Ectodermal cell (in vitro differentiated cells): ENCODE measurements around the gene ADSS2.

Experiments used
- H3K27ac ChIP-seq: 2 replicates; pipeline ENCODE4 v1.7.0; 2013; ENCODE audit warnings: mild to moderate bottlenecking, low read depth, low read length; ENCODE audit not compliant: insufficient read depth, poor library complexity, severe bottlenecking
- H3K27me3 ChIP-seq: 2 replicates; pipeline ENCODE4 v1.7.0; 2013; ENCODE audit warnings: mild to moderate bottlenecking, low read length; ENCODE audit not compliant: insufficient read depth, control insufficient read depth, poor library complexity, severe bottlenecking
- H3K36me3 ChIP-seq: one replicate; pipeline ENCODE4 v1.7.0; 2013; ENCODE audit warnings: low read length; ENCODE audit not compliant: control insufficient read depth, insufficient read depth
- H3K4me1 ChIP-seq: one replicate; pipeline ENCODE4 v1.7.0; 2013; ENCODE audit warnings: low read length; ENCODE audit not compliant: control insufficient read depth, insufficient read depth
- H3K4me3 ChIP-seq: 2 replicates; pipeline ENCODE4 v1.7.0; 2013; ENCODE audit warnings: low read depth, low read length, control low read depth; ENCODE audit not compliant: insufficient read depth
- H3K9me3 ChIP-seq: 2 replicates; pipeline ENCODE4 v1.7.0; 2013; ENCODE audit warnings: mild to moderate bottlenecking, low read length, moderate library complexity; ENCODE audit not compliant: control insufficient read depth
- WGBS, 2 experiments: methylation state at CpG; one replicate each; pipeline ENCODE4 v1.1.7; 2013; ENCODE audit warnings: missing lambda C conversion rate in 2 of 2; 5-methylcytosine and 5-hydroxymethylcytosine counted together

ADSS2 gene

GRCh38 chr1:244400974-244401373 lies 50.7 kb downstream of the ADSS2 start:
- WGBS, 2 experiments, result 86 to 97% methylated on average over 2 of the region's 2 CpGs
- H3K4me3 ChIP-seq, result no peak overlapping the region
- no peak overlapping the region for H3K27ac ChIP-seq
- H3K9me3 ChIP-seq, result peaks cover 5% of the 10 kb centered on the region
- H3K27me3 ChIP-seq, result no peaks in the 10 kb centered on the region
- H3K36me3 ChIP-seq, result peaks cover 35% of the 10 kb centered on the region
- no peaks in the 10 kb centered on the region for H3K4me1 ChIP-seq

- H3K4me1 ChIP-seq, result no peaks in the 10 kb centered on the region
- no peak overlapping the region for H3K4me3 ChIP-seq
- no peak overlapping the region for H3K27ac ChIP-seq
- peaks cover 1% of the 10 kb centered on the region for H3K9me3 ChIP-seq
- no peaks in the 10 kb centered on the region for H3K27me3 ChIP-seq
- H3K36me3 ChIP-seq, result peaks cover 11% of the 10 kb centered on the region
These were observed 54.6 kb downstream of the ADSS2 start for GRCh38 chr1:244397131-244397530.

- Histone ChIP-seq H3K27ac (no peak overlapping the region), H3K4me3 (no peak overlapping the region), H3K27me3 (no peaks in the 10 kb centered on the region), H3K9me3 (no peaks in the 10 kb centered on the region), H3K4me1 (no peaks in the 10 kb centered on the region), H3K36me3 (peaks cover under 1% of the 10 kb centered on the region)
- WGBS, 2 experiments, result 94 to 96% methylated on average over 5 of the region's 5 CpGs
These were observed 55.7 kb downstream of the ADSS2 start for GRCh38 chr1:244395965-244396364.

- WGBS, 2 experiments, result 93 to 95% methylated on average over 15 of the region's 15 CpGs
- Histone ChIP-seq H3K36me3 (no peaks in the 10 kb centered on the region), H3K4me1 (no peaks in the 10 kb centered on the region), H3K9me3 (no peaks in the 10 kb centered on the region), H3K4me3 (no peak overlapping the region), H3K27me3 (no peaks in the 10 kb centered on the region), H3K27ac (no peak overlapping the region)
These were observed 56.6 kb downstream of the ADSS2 start for GRCh38 chr1:244394826-244395765.

GRCh38 chr1:244394346-244394745 lies 57.4 kb downstream of the ADSS2 start:
- H3K4me1 ChIP-seq, result no peaks in the 10 kb centered on the region
- no peaks in the 10 kb centered on the region for H3K27me3 ChIP-seq
- 95 to 97% methylated on average over 4 of the region's 4 CpGs for WGBS, 2 experiments
- no peak overlapping the region for H3K4me3 ChIP-seq
- no peaks in the 10 kb centered on the region for H3K36me3 ChIP-seq
- no peak overlapping the region for H3K27ac ChIP-seq
- H3K9me3 ChIP-seq, result no peaks in the 10 kb centered on the region

- WGBS, 2 experiments, result 97 to 98% methylated on average over 15 of the region's 15 CpGs
- no peaks in the 10 kb centered on the region for H3K27me3 ChIP-seq
- no peak overlapping the region for H3K27ac ChIP-seq
- no peaks in the 10 kb centered on the region for H3K36me3 ChIP-seq
- no peaks in the 10 kb centered on the region for H3K4me1 ChIP-seq
- no peak overlapping the region for H3K4me3 ChIP-seq
- H3K9me3 ChIP-seq, result no peaks in the 10 kb centered on the region
These were observed 58.0 kb downstream of the ADSS2 start for GRCh38 chr1:244393604-244394176.

GRCh38 chr1:244391761-244392160 lies 59.9 kb downstream of the ADSS2 start:
- Histone ChIP-seq H3K9me3 (no peaks in the 10 kb centered on the region), H3K4me1 (no peaks in the 10 kb centered on the region), H3K27ac (no peak overlapping the region), H3K27me3 (no peaks in the 10 kb centered on the region), H3K4me3 (no peak overlapping the region), H3K36me3 (no peaks in the 10 kb centered on the region)
- 92 to 95% methylated on average over 5 of the region's 5 CpGs for WGBS, 2 experiments

- Histone ChIP-seq H3K4me1 (no peaks in the 10 kb centered on the region), H3K36me3 (no peaks in the 10 kb centered on the region), H3K27me3 (no peaks in the 10 kb centered on the region), H3K27ac (no peak overlapping the region), H3K4me3 (no peak overlapping the region), H3K9me3 (no peaks in the 10 kb centered on the region)
- 95 to 96% methylated on average over 7 of the region's 7 CpGs for WGBS, 2 experiments
These were observed 62.7 kb downstream of the ADSS2 start for GRCh38 chr1:244388961-244389360.

GRCh38 chr1:244387415-244387814 lies 64.3 kb downstream of the ADSS2 start:
- Histone ChIP-seq H3K9me3 (no peaks in the 10 kb centered on the region), H3K27ac (no peak overlapping the region), H3K27me3 (no peaks in the 10 kb centered on the region), H3K36me3 (no peaks in the 10 kb centered on the region), H3K4me1 (no peaks in the 10 kb centered on the region), H3K4me3 (no peak overlapping the region)
- 97 to 100% methylated on average over 1 of the region's 1 CpG for WGBS, 2 experiments

- Histone ChIP-seq H3K27ac (no peak overlapping the region), H3K4me1 (no peaks in the 10 kb centered on the region), H3K4me3 (no peak overlapping the region), H3K27me3 (no peaks in the 10 kb centered on the region), H3K9me3 (no peaks in the 10 kb centered on the region), H3K36me3 (no peaks in the 10 kb centered on the region)
- WGBS, 2 experiments, result 100% methylated on average over 1 of the region's 1 CpG
These were observed 65.1 kb downstream of the ADSS2 start for GRCh38 chr1:244386595-244386994.
